Measurements from ENCODE around the gene ACBD4.

ACBD4 gene

DNA sequence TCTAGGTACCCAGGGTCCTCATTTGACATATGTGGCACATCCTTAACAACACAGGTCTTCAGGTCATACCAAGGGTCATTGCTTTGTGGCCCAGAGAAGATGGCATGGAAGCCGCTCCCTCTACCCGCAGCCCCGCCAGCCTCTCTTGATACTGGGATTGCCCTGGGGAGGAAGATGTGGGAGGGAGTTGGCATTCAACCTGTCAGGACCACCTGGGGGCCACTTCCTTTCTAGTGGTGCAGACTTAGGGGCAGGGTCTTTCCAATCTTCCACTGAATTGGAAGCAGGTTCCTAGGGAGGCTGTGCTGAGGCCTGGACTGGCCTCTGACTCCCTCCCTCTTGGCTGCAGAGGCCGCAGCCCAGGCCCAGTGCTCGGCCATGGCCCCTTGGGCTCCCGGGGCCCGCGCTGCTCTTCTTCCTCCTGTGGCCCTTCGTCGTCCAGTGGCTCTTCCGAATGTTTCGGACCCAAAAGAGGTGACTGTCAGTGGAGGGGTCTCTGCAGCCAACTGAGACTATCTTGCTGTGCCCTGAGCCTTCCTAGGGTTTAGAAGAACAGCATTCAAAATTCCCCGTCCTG lies 7.7 kb downstream of the ACBD4 start:
- H3K27ac Mint-ChIP-seq = peak overlapping the region; percentile 82
- H3K27me3 Mint-ChIP-seq = no peaks in the 10 kb centered on the region
- H3K4me3 Mint-ChIP-seq = no peak overlapping the region
- peaks cover 32% of the 10 kb centered on the region for H3K36me3 Mint-ChIP-seq (ENCODE audit: low read depth)
- H3K9me3 Mint-ChIP-seq = no peaks in the 10 kb centered on the region
- H3K4me1 Mint-ChIP-seq (ENCODE audit: low read depth) = peaks cover 50% of the 10 kb centered on the region
- intact Hi-C loops (cut with micrococcal nuclease) = no loop called here

GRCh38 chr17:45143767-45144198 lies 8.3 kb downstream of the ACBD4 start:
- Mint-ChIP-seq H3K36me3 (ENCODE audit: low read depth) (peaks cover 32% of the 10 kb centered on the region), H3K9me3 (no peaks in the 10 kb centered on the region), H3K4me1 (ENCODE audit: low read depth) (peaks cover 50% of the 10 kb centered on the region), H3K4me3 (peak overlapping the region; percentile 69), H3K27me3 (no peaks in the 10 kb centered on the region), H3K27ac (peak overlapping the region; percentile 82)
- intact Hi-C loops (cut with micrococcal nuclease) = no loop called here

DNA sequence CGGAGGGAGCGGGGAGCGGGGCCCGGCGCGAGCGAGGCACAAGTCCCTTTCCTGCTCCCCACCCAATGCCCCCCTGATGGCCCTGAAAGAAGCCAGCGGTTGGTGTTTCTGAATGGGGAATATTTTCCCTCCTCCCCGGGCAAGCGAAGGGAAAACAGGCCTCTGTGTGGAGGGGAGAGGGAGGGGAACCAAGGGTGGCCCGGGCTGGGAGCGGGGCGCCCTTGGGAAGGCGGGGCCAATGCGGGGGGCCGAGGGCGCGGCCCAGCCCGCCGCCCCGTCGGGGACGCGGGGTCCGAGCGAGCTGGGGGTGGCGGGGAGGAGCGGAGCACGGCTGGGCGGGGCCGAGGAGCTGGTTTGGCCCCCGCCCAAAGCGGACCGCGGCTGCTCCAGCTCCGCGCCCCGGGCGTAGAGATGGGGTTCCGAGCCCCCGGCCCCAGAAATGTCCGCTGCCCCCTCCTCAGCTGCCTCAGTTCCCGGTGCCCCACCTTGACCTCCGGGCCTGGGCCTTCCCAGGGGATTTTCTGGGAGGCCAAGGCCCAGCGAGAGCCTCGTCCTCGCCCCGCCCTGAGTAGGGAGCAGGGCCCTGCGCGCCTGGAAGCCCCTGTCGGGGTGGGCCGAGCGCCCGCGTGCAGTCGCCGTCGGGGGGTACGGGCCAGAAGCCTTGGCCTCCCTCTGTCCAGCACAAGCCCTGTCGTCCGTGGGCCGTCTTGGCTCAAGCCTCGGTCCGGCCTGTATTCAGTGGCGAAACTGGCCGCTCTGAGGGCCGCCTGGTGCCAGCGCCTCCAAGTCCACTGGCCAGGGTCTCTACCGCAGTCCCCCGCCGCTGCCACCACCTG lies 8.9 kb downstream of the ACBD4 start:
- intact Hi-C loops (cut with micrococcal nuclease) = no loop called here
- H3K27me3 Mint-ChIP-seq = no peaks in the 10 kb centered on the region
- H3K4me3 Mint-ChIP-seq = peak overlapping the region; percentile 69
- H3K36me3 Mint-ChIP-seq (ENCODE audit: low read depth) = peaks cover 32% of the 10 kb centered on the region
- H3K9me3 Mint-ChIP-seq = no peaks in the 10 kb centered on the region
- H3K4me1 Mint-ChIP-seq (ENCODE audit: low read depth) = peaks cover 53% of the 10 kb centered on the region
- H3K27ac Mint-ChIP-seq = peak overlapping the region; percentile 82

- intact Hi-C loops (cut with micrococcal nuclease) = no loop called here
- Mint-ChIP-seq H3K27me3 (no peaks in the 10 kb centered on the region), H3K27ac (peak overlapping the region; percentile 82), H3K36me3 (ENCODE audit: low read depth) (peaks cover 35% of the 10 kb centered on the region), H3K9me3 (no peaks in the 10 kb centered on the region), H3K4me3 (peak overlapping the region; percentile 69), H3K4me1 (ENCODE audit: low read depth) (peaks cover 59% of the 10 kb centered on the region)
These were observed 9.5 kb downstream of the ACBD4 start for GRCh38 chr17:45145035-45145389.

DNA sequence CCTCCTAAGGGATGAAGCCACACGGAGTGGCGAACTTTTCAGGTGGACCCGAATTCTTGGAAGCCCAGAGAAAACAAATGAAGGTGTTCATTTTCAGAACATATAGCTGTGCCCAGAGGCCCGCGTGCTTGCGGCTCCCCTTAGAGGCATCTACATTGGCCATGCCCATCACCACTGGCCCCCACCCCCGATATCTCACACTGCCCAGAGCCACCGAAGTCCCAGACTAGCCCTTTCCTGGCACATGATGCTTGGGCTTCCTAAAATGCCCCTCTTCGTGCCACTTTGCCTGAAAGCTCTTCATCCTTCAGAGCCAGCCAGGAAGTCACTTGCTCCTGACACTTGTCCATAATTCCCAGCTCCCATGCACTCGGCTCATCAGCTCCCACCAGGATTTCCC lies 10.7 kb downstream of the ACBD4 start:
- intact Hi-C loops (cut with micrococcal nuclease) = no loop called here
- Mint-ChIP-seq H3K9me3 (no peaks in the 10 kb centered on the region), H3K4me3 (no peak overlapping the region), H3K4me1 (ENCODE audit: low read depth) (peaks cover 57% of the 10 kb centered on the region), H3K27me3 (no peaks in the 10 kb centered on the region), H3K36me3 (ENCODE audit: low read depth) (peaks cover 38% of the 10 kb centered on the region), H3K27ac (peak overlapping the region; percentile 100)

DNA sequence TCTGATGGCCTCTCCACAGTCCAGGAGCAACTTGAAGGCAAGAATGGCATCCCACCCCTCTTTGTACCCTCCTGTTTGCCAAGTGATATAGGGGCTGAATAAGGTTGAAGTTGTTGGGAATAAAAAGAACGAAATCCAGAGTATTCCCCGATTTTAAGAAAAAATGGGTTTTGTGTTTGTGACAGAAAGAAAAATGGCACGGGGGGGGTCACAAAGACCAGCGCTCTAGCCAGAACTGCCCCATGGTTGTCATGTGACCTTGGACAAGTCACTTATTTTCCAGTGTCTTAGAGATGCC lies 11.1 kb downstream of the ACBD4 start:
- Mint-ChIP-seq H3K4me3 (peak overlapping the region; percentile 87), H3K27me3 (no peaks in the 10 kb centered on the region), H3K4me1 (ENCODE audit: low read depth) (peaks cover 58% of the 10 kb centered on the region), H3K36me3 (ENCODE audit: low read depth) (peaks cover 38% of the 10 kb centered on the region), H3K27ac (peak overlapping the region; percentile 100), H3K9me3 (no peaks in the 10 kb centered on the region)
- intact Hi-C loops (cut with micrococcal nuclease) = no loop called here

GRCh38 chr17:45146890-45147580 lies 11.5 kb downstream of the ACBD4 start:
- intact Hi-C loops (cut with micrococcal nuclease) = no loop called here

DNA sequence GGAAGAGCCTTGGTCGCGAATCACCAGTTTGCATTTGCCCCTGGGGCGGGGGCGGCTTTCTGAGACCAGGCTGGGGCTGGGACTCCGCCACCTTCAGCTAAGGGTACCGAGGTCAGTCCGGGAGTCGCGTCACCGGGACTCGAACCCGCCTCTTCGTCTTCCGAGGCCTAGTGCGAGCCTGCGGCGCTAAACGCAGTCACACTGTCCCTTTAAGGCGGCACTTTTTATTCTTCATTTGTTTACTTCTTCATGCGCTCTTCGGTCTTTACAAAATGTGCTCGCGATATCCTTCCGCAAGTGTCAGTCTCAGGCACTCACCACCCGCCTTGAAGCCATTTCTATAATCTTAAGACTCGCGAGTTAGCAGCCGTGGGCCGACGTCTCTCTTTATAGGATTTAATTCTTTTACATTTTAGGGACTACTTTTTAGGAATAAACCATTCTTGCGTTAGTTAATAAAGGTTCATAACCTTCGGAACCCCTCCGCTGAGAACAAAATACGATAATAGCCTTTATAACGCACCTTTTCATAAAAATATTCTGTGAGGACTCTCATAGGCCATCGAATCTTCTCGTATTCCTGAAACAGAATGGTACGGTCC lies 12.2 kb downstream of the ACBD4 start:
- Mint-ChIP-seq H3K9me3 (no peaks in the 10 kb centered on the region), H3K36me3 (ENCODE audit: low read depth) (peaks cover 41% of the 10 kb centered on the region), H3K27ac (peak overlapping the region; percentile 100), H3K27me3 (no peaks in the 10 kb centered on the region), H3K4me3 (peak overlapping the region; percentile 87), H3K4me1 (ENCODE audit: low read depth) (peaks cover 67% of the 10 kb centered on the region)
- intact Hi-C loops (cut with micrococcal nuclease) = loop anchor here (1.0 to 2.0 kb wide), 2 partner anchors 13 to 14 kb away; partner anchors contain the start of genes ACBD4 and HEXIM2

More at GRCh38 chr17:45146890-45147580, 11.5 kb downstream of the ACBD4 start:
- Mint-ChIP-seq H3K27me3 (no peaks in the 10 kb centered on the region), H3K27ac (peak overlapping the region; percentile 100), H3K4me3 (peak overlapping the region; percentile 87), H3K36me3 (ENCODE audit: low read depth) (peaks cover 38% of the 10 kb centered on the region), H3K4me1 (ENCODE audit: low read depth) (peaks cover 62% of the 10 kb centered on the region), H3K9me3 (no peaks in the 10 kb centered on the region)

GRCh38 chr17:45148183-45149036 lies 12.9 kb downstream of the ACBD4 start, which contains the start of gene HEXIM1:
TSS of gene HEXIM1 (plus strand) at chr17:45148475. CDS start at chr17:45149191, 716 bp downstream.
- Mint-ChIP-seq H3K27ac (peak within 1 kb of the TSS; percentile 100), H3K36me3 (ENCODE audit: low read depth) (peaks cover 43% of the 10 kb centered on the region), H3K4me1 (ENCODE audit: low read depth) (peaks cover 62% of the 10 kb centered on the region), H3K4me3 (peak within 1 kb of the TSS; percentile 87), H3K27me3 (no peaks in the 10 kb centered on the region), H3K9me3 (no peaks in the 10 kb centered on the region)
- intact Hi-C loops (cut with micrococcal nuclease) = loop anchor here (1.0 to 2.0 kb wide), 3 partner anchors 13 to 49 kb away; partner anchors contain the start of genes ACBD4 and HEXIM2

DNA sequence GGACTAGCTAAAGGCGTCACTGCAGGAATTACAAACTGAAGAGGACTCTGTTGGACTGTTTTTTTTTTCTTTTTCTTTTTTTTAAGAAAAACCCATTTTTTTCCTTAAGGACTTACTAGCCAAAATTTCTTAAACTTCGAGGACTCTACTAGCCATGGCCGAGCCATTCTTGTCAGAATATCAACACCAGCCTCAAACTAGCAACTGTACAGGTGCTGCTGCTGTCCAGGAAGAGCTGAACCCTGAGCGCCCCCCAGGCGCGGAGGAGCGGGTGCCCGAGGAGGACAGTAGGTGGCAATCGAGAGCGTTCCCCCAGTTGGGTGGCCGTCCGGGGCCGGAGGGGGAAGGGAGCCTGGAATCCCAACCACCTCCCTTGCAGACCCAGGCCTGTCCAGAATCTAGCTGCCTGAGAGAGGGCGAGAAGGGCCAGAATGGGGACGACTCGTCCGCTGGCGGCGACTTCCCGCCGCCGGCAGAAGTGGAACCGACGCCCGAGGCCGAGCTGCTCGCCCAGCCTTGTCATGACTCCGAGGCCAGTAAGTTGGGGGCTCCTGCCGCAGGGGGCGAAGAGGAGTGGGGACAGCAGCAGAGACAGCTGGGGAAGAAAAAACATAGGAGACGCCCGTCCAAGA lies 13.7 kb downstream of the ACBD4 start:
- H3K4me1 Mint-ChIP-seq (ENCODE audit: low read depth) = peaks cover 55% of the 10 kb centered on the region
- peaks cover 43% of the 10 kb centered on the region for H3K36me3 Mint-ChIP-seq (ENCODE audit: low read depth)
- H3K27me3 Mint-ChIP-seq = no peaks in the 10 kb centered on the region
- intact Hi-C loops (cut with micrococcal nuclease) = loop anchor here (1.0 to 2.0 kb wide), 2 partner anchors 14 to 48 kb away; partner anchors contain the start of gene ACBD4
- peak overlapping the region; percentile 100 for H3K27ac Mint-ChIP-seq
- peak overlapping the region; percentile 87 for H3K4me3 Mint-ChIP-seq
- no peaks in the 10 kb centered on the region for H3K9me3 Mint-ChIP-seq

GRCh38 chr17:45149669-45150664 lies 14.5 kb downstream of the ACBD4 start:
- H3K4me1 Mint-ChIP-seq (ENCODE audit: low read depth) = peaks cover 49% of the 10 kb centered on the region
- no peaks in the 10 kb centered on the region for H3K9me3 Mint-ChIP-seq
- H3K27me3 Mint-ChIP-seq = no peaks in the 10 kb centered on the region
- H3K27ac Mint-ChIP-seq = peak overlapping the region; percentile 100
- peaks cover 43% of the 10 kb centered on the region for H3K36me3 Mint-ChIP-seq (ENCODE audit: low read depth)
- intact Hi-C loops (cut with micrococcal nuclease) = loop anchor here (1.0 to 2.0 kb wide), 2 partner anchors 15 to 47 kb away; partner anchors contain the start of gene ACBD4
- peak overlapping the region; percentile 87 for H3K4me3 Mint-ChIP-seq

All from dendritic cell treated with granulocyte-macrophage colony-stimulating factor and Interleukin-4, amounts not matched to agents 40 ng/mL and 50 ng/mL, for 4 days (primary cell).